Activated T-helper 9 cell treated with anti-CD3 and anti-CD28 coated beads, Interleukin-2, amount 50 U/mL, for 16 hours (primary cell): ENCODE measurements around the gene NDUFA11.

ENCODE experiments used
- DNase-seq: peaks from one replicate; pipeline ENCODE4 v3.0.0-alpha.2; 2020; ENCODE audit warnings: low read depth

Gene NDUFA11

DNA sequence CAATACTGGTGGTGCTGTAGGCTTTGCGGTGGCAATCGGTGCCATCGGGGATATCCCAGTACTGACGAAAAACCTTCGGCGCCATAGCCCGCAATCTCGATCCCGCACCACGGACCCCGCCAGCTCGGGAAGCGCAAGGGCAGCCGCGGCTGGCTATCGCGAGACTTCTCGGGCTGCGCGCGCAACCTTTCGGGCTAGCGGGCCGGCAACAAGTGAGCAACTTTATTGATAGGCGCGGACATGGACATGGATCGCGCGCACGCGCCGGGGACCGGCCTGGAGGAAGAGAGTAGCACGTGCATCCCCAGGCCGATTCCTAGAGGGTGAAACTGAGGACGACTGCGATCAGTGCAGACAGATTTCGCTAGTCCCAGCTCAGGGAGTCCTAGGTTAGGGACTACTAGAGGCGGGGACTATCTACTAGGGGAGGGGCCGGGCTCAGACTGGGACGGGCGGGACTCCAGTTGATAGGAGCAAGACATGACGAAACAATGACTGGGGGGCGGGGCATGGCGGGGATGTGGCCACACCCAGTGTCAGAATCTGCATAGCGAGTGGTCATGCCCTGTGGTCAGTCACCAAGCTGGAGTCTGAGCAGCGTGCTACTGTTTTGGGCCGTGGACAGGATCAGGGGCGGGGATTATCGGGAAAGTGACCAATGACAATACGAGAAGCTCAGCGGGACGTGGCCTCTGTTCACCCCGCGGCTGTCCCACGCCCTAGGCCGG, at the start of gene NDUFA11:
TSS of gene NDUFA11 (minus strand) at position 167 of the 728 bp plus-strand sequence. CDS start at position 85, 82 bp downstream.
- DNase-seq, result peak; percentile 95

DNA sequence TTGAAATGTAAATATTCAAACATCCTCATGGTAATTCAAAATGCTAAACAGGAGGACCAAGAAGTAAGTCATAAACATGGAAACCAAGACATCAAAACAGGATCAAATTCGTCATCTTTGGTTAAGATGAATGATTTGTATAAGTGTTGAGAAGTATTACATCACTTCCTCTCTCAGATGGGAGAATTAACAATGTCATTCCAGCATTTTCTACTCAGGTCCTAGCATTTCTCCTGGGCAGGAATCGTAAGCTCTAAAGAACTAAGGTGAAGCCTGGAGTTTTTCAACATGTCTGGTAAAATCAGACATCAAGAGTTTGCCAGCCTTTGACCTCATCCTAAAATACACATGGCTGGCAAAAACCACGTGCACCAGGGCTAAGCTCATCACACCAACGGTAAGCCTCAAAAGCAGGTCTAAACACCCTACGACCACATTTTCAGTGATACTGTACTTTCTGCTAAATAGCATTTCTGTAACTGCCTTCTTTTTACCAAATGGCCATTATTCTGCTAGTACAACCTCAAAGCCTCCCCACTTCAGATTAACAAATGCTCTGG, 49.5 kb upstream of the NDUFA11 start:
- no peak for DNase-seq

DNA sequence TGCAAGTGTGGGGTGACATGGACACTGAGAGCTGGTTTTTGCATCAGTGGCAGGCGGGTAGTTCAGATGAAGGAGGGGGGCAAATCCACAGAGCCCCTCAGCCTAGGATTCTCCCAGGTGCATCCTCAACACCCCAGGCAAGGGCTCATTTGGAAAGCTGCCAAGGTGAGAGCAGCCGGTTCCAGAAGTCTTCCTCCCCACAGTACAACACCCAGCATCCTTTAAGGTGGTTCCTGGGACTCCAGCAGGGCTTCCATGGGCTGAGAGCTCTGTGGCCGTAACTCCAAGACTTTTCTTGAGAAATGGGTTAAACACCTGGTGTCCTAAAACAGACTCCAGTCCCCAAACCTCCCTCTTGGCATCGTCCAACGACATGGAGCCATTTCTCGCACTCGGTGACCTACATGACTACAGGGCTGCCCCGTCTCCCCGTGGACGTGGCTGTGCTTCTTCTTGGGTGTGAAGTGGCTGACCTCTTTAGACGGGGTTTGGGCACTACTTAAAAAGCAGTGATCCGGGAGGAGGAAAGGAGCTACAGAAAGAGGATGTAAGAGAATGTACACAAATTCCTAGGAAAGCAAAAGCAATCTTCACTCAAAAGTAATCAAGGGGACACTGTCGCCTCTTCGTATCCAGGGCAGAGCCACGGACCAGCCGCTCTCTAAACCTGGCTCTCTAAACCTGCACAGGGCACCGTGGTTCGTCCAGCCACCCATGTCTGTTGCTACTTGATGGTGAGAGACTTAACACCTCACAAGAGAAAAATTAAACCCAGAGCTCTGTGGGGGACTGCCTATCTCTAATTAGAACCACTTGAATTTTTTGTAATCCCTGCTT, 48.8 kb upstream of the NDUFA11 start:
- no peak for DNase-seq

DNA sequence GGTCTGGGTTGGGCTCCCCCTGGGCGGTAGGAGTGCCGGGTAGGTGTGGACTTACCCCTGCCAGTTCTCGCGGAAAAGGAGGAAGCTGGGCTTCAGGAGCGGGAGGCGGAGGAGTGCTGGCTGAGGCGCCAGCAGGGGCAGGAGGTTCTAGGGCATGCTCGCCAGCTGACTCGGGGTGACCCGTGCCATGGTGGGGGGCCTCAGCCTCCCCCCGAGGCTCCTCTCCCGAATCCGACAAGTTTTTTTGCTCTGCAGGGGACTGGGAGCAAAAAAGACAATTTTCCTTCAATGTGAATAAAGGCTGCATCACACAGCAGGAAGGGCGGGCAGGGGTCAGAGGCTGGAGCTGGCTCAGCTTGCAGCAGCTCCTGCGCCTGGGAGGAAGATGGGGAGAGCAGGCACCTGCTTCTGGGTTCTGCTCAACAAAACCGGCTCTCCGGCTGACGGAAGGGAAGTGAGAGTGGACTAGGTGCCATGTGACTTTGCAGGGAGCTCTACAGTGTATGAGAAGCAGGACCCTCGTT, 47.8 kb upstream of the NDUFA11 start:
- DNase-seq, result no peak

DNA sequence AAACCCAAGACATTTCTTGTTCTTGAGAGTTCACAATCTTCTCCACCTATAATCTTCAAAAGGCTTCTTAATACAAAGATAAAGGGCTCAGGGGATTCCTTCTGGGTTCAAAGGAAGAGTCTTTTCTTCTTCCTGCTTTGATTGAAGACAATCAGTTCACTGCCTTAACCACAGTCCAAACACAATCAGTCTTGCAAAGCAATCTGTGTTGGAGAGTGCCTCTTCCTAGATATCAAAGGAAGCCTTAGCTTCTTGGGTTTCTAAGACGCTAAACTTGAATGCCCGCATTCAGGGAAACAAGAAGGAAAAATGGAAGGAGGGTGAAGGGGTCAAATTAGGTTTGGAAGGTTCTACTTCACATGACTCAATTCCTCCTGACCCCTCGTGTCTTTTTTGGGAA, 47.2 kb upstream of the NDUFA11 start:
- no peak for DNase-seq

DNA sequence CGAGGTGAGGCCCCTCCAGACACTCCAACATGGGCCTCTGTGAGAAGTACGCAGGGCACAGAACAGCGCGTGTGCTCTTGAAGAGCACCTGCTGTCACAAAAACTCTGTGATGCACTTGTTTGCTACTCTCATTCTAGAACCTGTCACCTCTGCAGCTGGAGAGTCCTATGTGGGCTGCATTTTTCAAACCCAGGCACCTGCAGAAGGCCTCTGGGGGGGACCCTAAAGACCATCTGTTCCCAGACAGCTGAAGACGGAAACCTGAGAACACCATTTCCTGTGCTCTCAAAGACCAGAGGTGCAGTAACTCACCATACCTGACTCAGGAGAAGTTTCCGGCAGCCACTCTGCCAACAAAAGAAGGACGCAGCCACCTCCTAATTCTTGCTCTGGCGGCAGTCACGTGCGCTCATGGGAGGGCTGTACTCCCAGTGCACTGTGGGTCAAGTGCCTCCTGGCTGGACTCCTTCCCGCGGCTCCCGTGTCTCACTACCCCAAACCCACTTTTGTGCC, 46.3 kb upstream of the NDUFA11 start:
- DNase-seq, result peak; percentile 7

DNA sequence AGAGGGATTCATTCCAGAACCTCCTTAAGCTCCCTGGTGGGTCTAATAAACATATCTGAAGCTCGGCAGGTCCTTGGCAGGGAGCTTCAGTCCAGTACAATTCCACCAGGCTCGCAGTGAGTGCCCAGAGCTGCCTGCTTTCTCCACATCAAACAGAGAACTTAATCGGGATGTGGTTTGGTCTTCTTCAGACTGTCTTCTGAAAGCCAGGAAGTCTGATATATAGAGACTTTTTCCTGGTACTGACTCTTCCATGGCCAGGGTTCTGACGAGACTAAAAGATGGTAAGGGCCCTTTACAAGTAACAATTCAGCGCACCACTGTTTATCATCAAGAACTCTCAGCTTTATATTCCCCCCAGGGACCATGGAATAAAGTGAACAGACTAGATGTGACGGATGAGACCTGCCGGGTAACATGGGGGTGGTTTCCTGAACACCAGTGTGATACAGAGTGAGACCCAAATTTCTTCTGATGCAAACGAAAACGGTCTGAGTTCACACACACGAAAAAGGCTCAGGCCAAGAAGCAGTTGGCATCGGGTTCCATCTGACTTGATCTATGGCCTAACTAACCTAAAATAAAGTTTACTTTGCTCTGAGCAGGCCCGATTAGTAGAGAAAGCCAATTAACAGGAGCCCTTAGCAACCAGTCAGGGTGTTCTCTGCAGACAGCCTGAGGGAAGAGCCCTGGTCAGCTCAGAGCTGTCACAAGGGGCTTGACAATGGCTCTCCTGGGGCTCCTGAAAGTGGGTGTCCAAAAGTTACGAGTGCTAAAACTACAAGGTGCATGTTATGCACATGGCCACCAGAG, 45.4 kb upstream of the NDUFA11 start:
- DNase-seq, result no peak

DNA sequence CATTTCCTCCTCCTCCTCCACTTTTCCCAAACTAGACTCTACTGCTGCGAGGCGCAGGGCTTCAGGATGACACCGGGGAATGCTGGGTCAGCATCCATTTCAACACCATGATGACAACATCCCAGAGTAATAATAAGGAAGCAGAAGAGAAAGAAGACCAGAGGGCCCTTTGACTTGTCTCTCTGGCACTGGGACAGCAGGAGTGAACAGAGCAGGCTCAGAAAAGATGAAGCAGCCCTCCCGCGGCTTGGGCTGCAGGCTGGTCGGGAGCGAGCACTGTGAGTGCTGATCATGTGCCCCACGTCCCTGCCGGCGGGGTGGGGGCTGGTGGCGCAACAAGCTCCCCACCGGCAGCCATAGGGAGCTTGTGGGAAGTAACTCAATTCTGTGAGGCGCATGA, 43.8 kb upstream of the NDUFA11 start:
- DNase-seq, result no peak

DNA sequence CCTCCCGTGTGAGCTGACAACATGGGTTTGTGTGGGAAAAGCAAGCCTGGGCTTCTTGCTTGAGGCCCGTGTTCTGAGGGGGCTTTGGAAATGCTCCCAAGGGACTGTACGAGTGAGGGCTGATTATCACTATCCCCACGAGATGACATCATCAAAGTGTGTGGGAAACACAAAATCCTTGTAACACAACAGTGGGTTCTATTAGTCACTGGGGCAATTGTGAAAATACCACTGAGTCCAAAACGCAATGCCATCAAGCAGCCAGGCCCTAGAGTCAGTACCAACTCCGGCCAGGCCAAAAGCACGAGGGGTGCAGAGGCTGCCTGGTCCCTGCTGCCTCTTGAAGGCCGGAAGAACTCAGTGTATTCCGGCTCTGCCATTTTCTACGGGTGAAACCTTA, 40.0 kb upstream of the NDUFA11 start:
- no peak for DNase-seq

DNA sequence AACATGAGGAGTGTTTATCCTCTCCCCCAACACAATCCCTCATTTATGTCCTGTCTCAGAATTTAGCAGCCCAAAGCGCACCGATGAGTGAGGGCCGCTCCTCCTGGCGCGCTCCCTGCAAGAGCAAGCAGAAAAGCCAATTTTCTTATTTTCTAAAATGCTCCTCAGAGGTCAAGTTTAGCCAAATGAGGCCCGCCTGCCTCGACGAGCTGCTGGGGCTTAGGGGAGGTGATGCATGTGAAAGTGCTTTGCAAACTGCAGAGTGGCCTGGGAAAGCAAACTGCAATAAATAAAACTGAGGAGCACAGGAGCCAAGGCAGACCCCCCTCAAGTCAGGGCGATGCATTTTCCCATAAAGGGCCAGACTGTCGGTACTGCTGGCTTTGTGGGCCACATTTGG, 39.5 kb upstream of the NDUFA11 start:
- no peak for DNase-seq

DNA sequence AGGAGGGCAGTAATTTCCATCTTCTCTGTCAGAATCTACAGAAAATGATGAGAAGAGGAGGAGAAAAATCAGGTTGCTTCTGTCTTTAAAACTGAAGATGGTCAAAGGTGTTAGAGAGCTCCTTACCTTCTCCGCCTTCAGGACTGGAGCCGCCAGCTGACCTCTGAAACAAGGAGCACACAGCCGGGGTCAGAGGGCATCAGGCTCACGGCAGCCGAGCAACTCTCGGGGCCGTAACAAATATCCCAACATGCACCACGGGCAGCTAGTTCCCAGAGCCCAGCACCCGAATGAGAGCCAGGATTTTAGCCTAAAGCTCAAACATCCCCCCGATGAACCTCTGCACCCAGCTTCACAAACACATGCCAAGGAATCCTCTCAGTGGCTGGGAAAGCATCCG, 38.1 kb upstream of the NDUFA11 start:
- DNase-seq, result no peak

DNA sequence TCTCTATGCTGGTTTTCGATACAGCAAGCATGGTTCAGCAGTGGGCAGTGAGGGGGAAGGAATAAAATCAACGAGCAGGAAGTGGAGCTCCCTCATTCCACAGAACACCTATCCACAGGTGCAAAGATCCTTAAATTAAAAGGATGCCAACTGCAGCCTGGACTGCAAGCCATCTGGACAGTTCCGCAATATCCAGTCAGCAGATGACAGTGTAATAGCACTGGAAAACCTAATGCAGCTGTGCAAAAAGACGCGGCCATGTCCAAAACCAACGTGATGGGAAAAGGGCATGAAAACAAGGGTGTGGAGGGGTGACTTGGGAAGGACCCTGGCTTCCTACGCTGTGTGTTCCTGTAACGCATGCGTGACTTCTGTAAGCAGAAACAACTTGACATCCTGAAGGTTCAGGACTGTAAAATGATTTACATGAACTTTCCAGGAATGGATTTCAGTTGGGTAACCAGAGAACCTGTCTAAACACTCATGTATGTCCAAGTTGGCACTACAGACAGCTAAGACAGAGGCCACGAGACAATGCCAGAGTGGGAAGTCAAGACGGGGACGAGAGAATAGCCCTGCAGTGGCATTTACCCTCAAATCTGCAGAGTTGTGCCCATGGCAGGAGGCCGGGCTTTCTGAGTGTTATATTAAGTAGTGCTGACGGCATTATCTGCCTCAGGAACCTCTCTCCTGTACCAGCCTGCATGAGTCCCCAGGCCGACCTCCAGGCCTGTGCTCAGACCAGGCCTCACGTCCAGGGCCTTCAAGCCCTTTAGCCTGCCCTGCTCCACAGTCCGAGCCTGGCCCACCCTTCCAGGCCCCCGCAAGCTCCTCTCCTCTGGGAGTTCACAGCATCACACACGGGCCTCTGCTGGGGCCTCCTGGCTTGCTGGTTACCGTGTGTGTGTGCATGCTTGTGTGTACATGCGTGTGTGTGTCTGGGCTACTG, 36.9 kb upstream of the NDUFA11 start:
- DNase-seq, result no peak

DNA sequence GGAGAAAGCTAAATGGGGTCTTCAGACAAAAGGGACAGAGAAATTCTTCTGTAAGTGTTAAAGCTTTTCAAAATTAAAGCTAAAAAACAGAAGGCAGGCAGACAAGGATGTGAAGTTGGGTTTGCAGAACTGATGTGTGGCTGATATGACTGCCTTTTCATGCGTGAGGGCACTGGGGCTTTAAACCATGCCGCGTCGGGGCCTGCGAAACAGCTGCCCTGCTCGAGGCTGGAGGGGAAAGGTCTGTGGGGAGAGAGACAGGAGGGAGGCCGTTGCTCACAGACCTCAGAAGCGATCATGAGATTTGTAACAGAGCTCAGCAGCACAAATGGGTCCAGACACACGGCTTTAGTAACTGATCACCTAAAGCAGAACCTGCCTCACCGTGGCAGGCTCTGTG, 34.0 kb upstream of the NDUFA11 start:
- no peak for DNase-seq

DNA sequence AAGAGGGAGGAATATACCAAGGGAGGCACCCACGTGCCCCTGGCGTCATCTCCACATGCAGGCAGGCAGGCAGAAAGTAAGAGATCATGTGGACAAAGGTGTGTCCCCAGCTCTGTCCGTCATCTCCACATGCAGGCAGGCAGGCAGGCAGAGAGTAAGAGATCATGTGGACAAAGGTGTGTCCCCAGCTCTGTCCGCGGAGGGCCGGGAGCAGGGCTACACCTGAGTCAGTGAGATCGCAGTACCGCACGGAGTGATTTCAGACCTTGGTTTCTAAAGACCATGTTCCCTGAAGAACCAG, 32.7 kb upstream of the NDUFA11 start:
- no peak for DNase-seq

DNA sequence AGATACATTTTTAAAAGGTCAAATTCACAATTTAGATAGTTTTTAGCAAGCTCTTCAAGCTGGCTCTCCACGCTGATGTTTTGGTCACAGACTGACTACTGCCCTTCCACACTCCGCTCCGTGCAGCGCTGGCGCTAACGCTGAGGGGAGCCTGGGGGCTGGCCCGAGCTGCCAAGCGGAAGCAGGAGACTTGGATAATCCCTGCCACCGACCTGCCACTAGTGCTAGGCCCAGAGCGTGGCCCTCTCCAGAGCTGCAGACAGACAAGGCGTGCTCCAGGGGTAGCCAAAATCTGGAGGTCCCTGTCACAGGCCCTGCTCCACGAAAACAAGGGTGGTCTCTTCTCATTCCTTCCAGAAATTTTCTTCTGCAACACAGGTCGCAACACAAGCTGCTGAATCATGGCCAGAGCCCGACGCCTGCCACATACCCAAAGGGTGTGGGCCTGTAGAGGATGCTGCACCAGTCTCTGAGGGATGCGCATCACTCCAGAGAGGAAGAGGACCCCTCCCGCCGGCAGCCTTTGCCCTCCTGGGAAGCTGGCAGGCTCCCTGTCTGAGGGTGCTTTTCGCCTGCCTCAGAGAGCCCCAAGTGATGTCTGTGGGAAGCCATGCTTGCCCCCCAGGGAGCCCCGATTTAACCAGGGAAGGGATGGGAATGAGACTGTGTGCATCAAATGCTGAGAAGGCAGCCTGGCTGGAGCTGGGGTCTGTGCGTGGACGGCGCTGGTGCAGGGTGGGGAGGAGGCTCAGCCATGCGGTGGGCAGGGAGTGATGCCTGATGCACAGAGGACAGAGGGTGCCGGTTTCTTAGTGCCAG, 32.1 kb upstream of the NDUFA11 start:
- no peak for DNase-seq

DNA sequence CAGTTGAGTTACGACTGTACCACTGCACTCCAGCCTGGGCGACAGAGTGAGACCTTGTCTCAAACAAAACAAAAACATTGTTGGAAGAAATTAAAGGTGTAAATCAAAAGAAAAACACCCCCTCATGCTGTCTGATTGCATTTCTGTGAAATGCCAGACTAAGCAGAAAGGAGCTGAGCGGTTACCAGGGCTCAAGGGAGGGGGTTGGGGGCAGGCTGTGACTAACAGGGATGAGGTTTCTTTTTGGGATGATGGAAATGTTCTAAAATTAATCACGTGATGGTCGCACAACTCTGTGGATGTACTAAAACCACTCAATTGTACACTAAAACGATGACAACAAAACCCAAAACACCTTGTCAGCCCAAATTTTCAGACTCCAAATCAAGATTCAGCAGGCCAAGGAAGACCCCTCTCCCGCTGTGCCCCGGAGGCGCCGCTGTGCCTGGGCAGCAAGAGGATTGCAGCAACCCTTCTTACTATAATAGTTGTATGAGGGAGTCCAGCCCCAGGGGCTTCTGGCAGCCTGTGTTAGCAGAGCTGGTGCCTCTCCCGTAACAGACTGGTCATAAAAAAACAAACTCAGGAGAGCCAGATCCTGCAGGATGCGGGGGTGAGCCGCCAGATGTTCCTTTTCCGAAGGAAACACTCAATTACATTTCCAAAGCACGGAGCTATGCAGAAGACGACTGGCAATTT, 31.3 kb upstream of the NDUFA11 start:
- DNase-seq, result no peak

DNA sequence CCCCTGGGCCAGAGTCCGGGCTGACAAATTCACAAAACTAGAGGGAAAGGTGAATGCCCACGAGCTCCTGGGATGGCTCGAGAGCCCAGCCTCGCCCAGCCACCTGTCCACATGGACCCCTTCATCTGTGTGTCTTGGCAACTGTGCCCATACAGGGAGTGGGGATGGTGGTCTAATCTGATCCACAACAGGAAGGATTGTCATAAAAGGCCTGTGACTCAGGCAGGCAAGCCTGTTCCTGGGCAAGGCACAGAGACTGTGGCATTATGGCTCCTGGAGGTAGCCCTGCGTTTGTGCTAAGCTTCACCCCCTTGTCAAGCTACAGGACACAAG, 30.4 kb upstream of the NDUFA11 start:
- DNase-seq, result no peak

DNA sequence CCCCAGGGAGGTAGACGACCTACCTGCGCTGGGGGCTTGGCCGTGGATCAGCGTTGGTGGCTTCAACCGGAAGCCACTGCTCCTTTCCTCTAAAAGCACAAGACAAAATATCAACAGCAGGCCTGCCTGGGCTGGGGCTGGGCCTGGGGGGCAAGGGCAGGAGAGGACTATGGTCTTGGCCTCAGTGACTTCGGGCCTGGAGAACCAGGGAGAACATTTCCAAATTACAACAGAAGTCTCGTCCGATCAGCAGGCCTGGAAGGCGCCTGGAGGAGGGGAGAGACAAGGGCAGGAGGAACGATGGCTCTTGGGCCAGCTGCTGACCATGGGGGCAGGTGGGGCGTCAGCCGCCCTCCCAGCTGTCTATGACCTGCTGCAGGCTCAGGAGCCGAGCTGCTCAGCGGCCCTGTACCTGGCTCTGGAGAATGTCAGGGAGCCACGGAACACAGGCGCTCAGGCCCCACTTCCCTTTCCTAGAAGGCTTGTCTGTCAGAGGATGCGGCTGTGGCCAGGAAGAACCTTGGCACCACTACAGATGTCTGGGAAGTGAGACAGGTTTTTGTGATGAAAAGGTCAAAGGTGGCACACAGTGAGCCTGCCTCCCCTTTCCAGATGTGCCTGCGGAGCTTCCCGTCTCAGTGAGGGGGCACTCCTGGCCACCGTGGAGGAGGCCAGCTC, 29.9 kb upstream of the NDUFA11 start:
- DNase-seq, result no peak
